ENCODE data around the gene MST1.

GRCh38 chr3:49647741-49648140 lies 41.5 kb downstream of the MST1 start:
- TF ChIP-seq CTCF (conservative IDR thresholded peaks at IDR 0.05 in 1 of 2, IDR thresholded peaks at IDR 0.05 in 1 of 2; ENCODE audit: extremely low read depth in 1 of 2, insufficient read depth in 1 of 2, low read depth in 1 of 2, low read length in 2 of 2) (no peak), EZH2 (IDR thresholded peaks at IDR 0.05; ENCODE audit: borderline replicate concordance, low read length) (no peak)

Data from mammary epithelial cell (primary cell).